ENCODE results near the gene GNB1L.
"Not testable (repeated sequence)": the region's sequence is repeated elsewhere in the genome, so short reads cannot be mapped to it uniquely, and the experiment has no call there.

The GNB1L gene

GRCh38 chr22:19795617-19796008, 59.1 kb downstream of the GNB1L start:
- no peak for ATAC-seq

GRCh38 chr22:19793661-19794310, 60.9 kb downstream of the GNB1L start:
- ATAC-seq = no peak

More at GRCh38 chr22:19795617-19796008, 59.1 kb downstream of the GNB1L start:
- DNase-seq = no peak

GRCh38 chr22:19793161-19793560, 61.5 kb downstream of the GNB1L start:
- ATAC-seq = no peak
- no peak for DNase-seq

More at GRCh38 chr22:19793661-19794310, 60.9 kb downstream of the GNB1L start:
- DNase-seq = no peak

- not testable (repeated sequence) for ATAC-seq
Measured at GRCh38 chr22:19792383-19792896, 62.2 kb downstream of the GNB1L start.

GRCh38 chr22:19791894-19792293, 62.8 kb downstream of the GNB1L start:
- no peak for ATAC-seq
- DNase-seq = no peak

More at GRCh38 chr22:19792383-19792896, 62.2 kb downstream of the GNB1L start:
- DNase-seq = not testable (repeated sequence)

GRCh38 chr22:19791243-19791642, 63.4 kb downstream of the GNB1L start:
- DNase-seq = no peak
- ATAC-seq = no peak

- ATAC-seq (no peak), DNase-seq (no peak)
Measured at GRCh38 chr22:19789828-19790227, 64.8 kb downstream of the GNB1L start.

GRCh38 chr22:19789406-19789805, 65.3 kb downstream of the GNB1L start:
- no peak for ATAC-seq
- no peak for DNase-seq

- no peak for DNase-seq
Measured at GRCh38 chr22:19788661-19789225, 65.9 kb downstream of the GNB1L start.

GRCh38 chr22:19787849-19788141, 66.9 kb downstream of the GNB1L start:
- no peak for ATAC-seq
- no peak for DNase-seq

More at GRCh38 chr22:19788661-19789225, 65.9 kb downstream of the GNB1L start:
- ATAC-seq = no peak

- ATAC-seq = no peak
- no peak for DNase-seq
Measured at GRCh38 chr22:19786959-19787848, 67.5 kb downstream of the GNB1L start.

GRCh38 chr22:19786264-19786585, 68.4 kb downstream of the GNB1L start:
- no peak for DNase-seq
- no peak for ATAC-seq

GRCh38 chr22:19785461-19786263, 69.0 kb downstream of the GNB1L start:
- ATAC-seq (no peak), DNase-seq (no peak)

GRCh38 chr22:19784384-19785175, 70.1 kb downstream of the GNB1L start:
- ATAC-seq (no peak), DNase-seq (no peak)

- no peak for ATAC-seq
- no peak for DNase-seq
Measured at GRCh38 chr22:19783586-19784383, 70.9 kb downstream of the GNB1L start.

- ATAC-seq (no peak), DNase-seq (no peak)
Measured at GRCh38 chr22:19782533-19782932, 72.1 kb downstream of the GNB1L start.

GRCh38 chr22:19779685-19780268, 74.9 kb downstream of the GNB1L start:
- DNase-seq = no peak
- no peak for ATAC-seq

GRCh38 chr22:19779011-19779421, 75.7 kb downstream of the GNB1L start:
- ATAC-seq = no peak

GRCh38 chr22:19777192-19777591, 77.5 kb downstream of the GNB1L start:
- not testable (repeated sequence) for ATAC-seq, DNase-seq

More at GRCh38 chr22:19779011-19779421, 75.7 kb downstream of the GNB1L start:
- DNase-seq = no peak

- no peak for ATAC-seq
- DNase-seq = no peak
Measured at GRCh38 chr22:19776433-19777031, 78.1 kb downstream of the GNB1L start.
